ENCODE data around the gene DCC.

- TF ChIP-seq CTCF (IDR thresholded peaks at IDR 0.05), result no peak
- TF ChIP-seq POLR2A (IDR thresholded peaks at IDR 0.05), result no peak
These were observed 270.6 kb downstream of the DCC start for GRCh38 chr18:52610451-52611115.

Measured in thyroid gland (tissue), 4 donors.